Karpas-422 (cell line): Measurements from ENCODE around the gene RNF38. TPM values are rescaled to one million over a fixed set of nuclear protein-coding genes. Genes with fewer than 3 reads are reported as not detected.

Experiments
- DNase-seq: peaks from one replicate; pipeline ENCODE4 v3.0.0-alpha.2; 2015
- H2AFZ ChIP-seq: fragments of 200-600 bp; sonication (generic); 2 replicates; pipeline ENCODE4 v1.6.1; 2014; ENCODE audit warnings: antibody characterized with exemption, low read length, mixed read lengths
- H3K27ac ChIP-seq: fragments of 200-600 bp; sonication (generic); 2 replicates; pipeline ENCODE4 v1.5.1; 2014; ENCODE audit warnings: mild to moderate bottlenecking, low read length, moderate library complexity
- H3K27me3 ChIP-seq: fragments of 200-600 bp; sonication (generic); 2 replicates; pipeline ENCODE4 v1.6.1; 2014; ENCODE audit warnings: low read length, mixed read lengths
- H3K36me3 ChIP-seq: fragments of 200-600 bp; sonication (generic); 2 replicates; pipeline ENCODE4 v1.6.1; 2014; ENCODE audit warnings: low read length, mixed read lengths; ENCODE audit not compliant: insufficient read depth
- H3K4me1 ChIP-seq: fragments of 200-600 bp; sonication (generic); 2 replicates; pipeline ENCODE4 v1.6.1; 2014; ENCODE audit warnings: mild to moderate bottlenecking, low read length, mixed read lengths
- H3K4me2 ChIP-seq: fragments of 200-600 bp; sonication (generic); 2 replicates; pipeline ENCODE4 v1.6.1; 2014; ENCODE audit warnings: low read length, low read depth, mild to moderate bottlenecking; ENCODE audit not compliant: poor library complexity, severe bottlenecking
- H3K4me3 ChIP-seq: fragments of 200-600 bp; sonication (generic); 2 replicates; pipeline ENCODE4 v1.5.1; 2014; ENCODE audit warnings: mild to moderate bottlenecking, antibody characterized with exemption, low read length, mixed read lengths
- H3K79me2 ChIP-seq: fragments of 200-600 bp; sonication (generic); 2 replicates; pipeline ENCODE4 v1.6.1; 2014; ENCODE audit warnings: mild to moderate bottlenecking, low read length, mixed read lengths
- H3K9ac ChIP-seq: fragments of 200-600 bp; sonication (generic); 2 replicates; pipeline ENCODE4 v1.6.0; 2014; ENCODE audit warnings: low read length
- H3K9me2 ChIP-seq: fragments of 200-600 bp; sonication (generic), shearing (Covaris generic); replicated peaks from 2 replicates; pipeline ENCODE4 v1.6.0; 2014; ENCODE audit warnings: mild to moderate bottlenecking, low read length, moderate library complexity; ENCODE audit not compliant: insufficient read depth
- H3K9me3 ChIP-seq: fragments of 300-700, 200-600 bp; sonication (generic); 2 replicates; pipeline ENCODE4 v1.6.1; 2014; ENCODE audit warnings: low read length, mixed read lengths
- H4K20me1 ChIP-seq: fragments of 200-600 bp; sonication (generic); 2 replicates; pipeline ENCODE4 v1.6.1; 2014; ENCODE audit warnings: mild to moderate bottlenecking, antibody characterized with exemption, low read length, low read depth; ENCODE audit not compliant: insufficient read depth
- total RNA-seq: library from RNA; depleted of rRNA; stranded (reverse); fragments of >200 nt; shearing (Covaris generic); gene quantifications from 2 replicates; pipeline ENCODE4 v1.2.3, GENCODE V29; 2014; ENCODE audit warnings: low replicate concordance

Gene RNF38
- total RNA-seq, 1 experiment from 2014 or later, result 55.1 TPM

- no peak overlapping the region for H2AFZ ChIP-seq
- H3K4me1 ChIP-seq, result 0 out of 2 replicates have a peak, but pooled peaks cover 3% of the 10 kb centered on the region
- no peaks in the 10 kb centered on the region for H4K20me1 ChIP-seq
- H3K27ac ChIP-seq, result no peak overlapping the region
- no peak for DNase-seq
- no peak overlapping the region for H3K9ac ChIP-seq
- no peaks in the 10 kb centered on the region for H3K9me3 ChIP-seq
- no peaks in the 10 kb centered on the region for H3K27me3 ChIP-seq
- no peak overlapping the region for H3K4me3 ChIP-seq
- no peaks in the 10 kb centered on the region for H3K9me2 ChIP-seq
- H3K36me3 ChIP-seq, result no peaks in the 10 kb centered on the region
- H3K79me2 ChIP-seq, result peaks cover 97% of the 10 kb centered on the region
- H3K4me2 ChIP-seq, result no peak overlapping the region
Observed at GRCh38 chr9:36441966-36442365, 41.9 kb upstream of the RNF38 start.

GRCh38 chr9:36438536-36439236, 38.6 kb upstream of the RNF38 start:
- H3K9me3 ChIP-seq, result no peaks in the 10 kb centered on the region

GRCh38 chr9:36437790-36438189, 37.7 kb upstream of the RNF38 start:
- Histone ChIP-seq H3K36me3 (no peaks in the 10 kb centered on the region), H3K4me1 (0 out of 2 replicates have a peak, but pooled peaks cover 3% of the 10 kb centered on the region), H3K9me3 (no peaks in the 10 kb centered on the region), H2AFZ (no peak overlapping the region), H4K20me1 (no peaks in the 10 kb centered on the region), H3K9ac (no peak overlapping the region), H3K9me2 (no peaks in the 10 kb centered on the region), H3K4me3 (no peak overlapping the region), H3K27me3 (no peaks in the 10 kb centered on the region), H3K4me2 (no peak overlapping the region), H3K79me2 (peaks cover 96% of the 10 kb centered on the region), H3K27ac (no peak overlapping the region)
- DNase-seq, result no peak

More at GRCh38 chr9:36438536-36439236, 38.6 kb upstream of the RNF38 start:
- no peaks in the 10 kb centered on the region for H3K27me3 ChIP-seq
- no peak for DNase-seq
- no peaks in the 10 kb centered on the region for H4K20me1 ChIP-seq
- H3K9ac ChIP-seq, result no peak overlapping the region
- H3K4me3 ChIP-seq, result no peak overlapping the region
- peaks cover 96% of the 10 kb centered on the region for H3K79me2 ChIP-seq
- H2AFZ ChIP-seq, result no peak overlapping the region
- H3K9me2 ChIP-seq, result no peaks in the 10 kb centered on the region
- H3K27ac ChIP-seq, result no peak overlapping the region
- no peaks in the 10 kb centered on the region for H3K36me3 ChIP-seq
- H3K4me2 ChIP-seq, result no peak overlapping the region
- H3K4me1 ChIP-seq, result 0 out of 2 replicates have a peak, but pooled peaks cover 3% of the 10 kb centered on the region

- H3K79me2 ChIP-seq, result peaks cover 96% of the 10 kb centered on the region
- no peak overlapping the region for H2AFZ ChIP-seq
- no peaks in the 10 kb centered on the region for H3K27me3 ChIP-seq
- H3K9ac ChIP-seq, result no peak overlapping the region
- no peaks in the 10 kb centered on the region for H3K9me3 ChIP-seq
- H3K27ac ChIP-seq, result no peak overlapping the region
- H3K9me2 ChIP-seq, result no peaks in the 10 kb centered on the region
- no peak for DNase-seq
- no peaks in the 10 kb centered on the region for H3K36me3 ChIP-seq
- H3K4me2 ChIP-seq, result no peak overlapping the region
- H3K4me1 ChIP-seq, result peaks cover 6% of the 10 kb centered on the region
- H4K20me1 ChIP-seq, result no peaks in the 10 kb centered on the region
- H3K4me3 ChIP-seq, result no peak overlapping the region
Observed at GRCh38 chr9:36436909-36437308, 36.8 kb upstream of the RNF38 start.

- Histone ChIP-seq H3K9me2 (no peaks in the 10 kb centered on the region), H3K4me3 (no peak overlapping the region), H3K4me1 (peaks cover 27% of the 10 kb centered on the region), H3K4me2 (no peak overlapping the region), H3K27ac (no peak overlapping the region), H3K9ac (no peak overlapping the region), H3K79me2 (peaks cover 95% of the 10 kb centered on the region), H3K36me3 (peaks cover 3% of the 10 kb centered on the region), H2AFZ (no peak overlapping the region), H3K9me3 (no peaks in the 10 kb centered on the region), H4K20me1 (no peaks in the 10 kb centered on the region), H3K27me3 (no peaks in the 10 kb centered on the region)
- DNase-seq, result no peak
Observed at GRCh38 chr9:36433386-36433785, 33.3 kb upstream of the RNF38 start.

GRCh38 chr9:36431078-36431477, 31.0 kb upstream of the RNF38 start:
- H3K9ac ChIP-seq, result no peak overlapping the region
- DNase-seq, result no peak
- no peaks in the 10 kb centered on the region for H4K20me1 ChIP-seq
- H3K4me1 ChIP-seq, result peaks cover 27% of the 10 kb centered on the region
- H3K27me3 ChIP-seq, result no peaks in the 10 kb centered on the region
- H3K27ac ChIP-seq, result no peak overlapping the region
- H3K36me3 ChIP-seq, result peaks cover 3% of the 10 kb centered on the region
- no peaks in the 10 kb centered on the region for H3K9me3 ChIP-seq
- no peaks in the 10 kb centered on the region for H3K9me2 ChIP-seq
- H3K4me3 ChIP-seq, result no peak overlapping the region
- H3K4me2 ChIP-seq, result no peak overlapping the region
- no peak overlapping the region for H2AFZ ChIP-seq
- H3K79me2 ChIP-seq, result peaks cover 94% of the 10 kb centered on the region

GRCh38 chr9:36426945-36427344, 26.9 kb upstream of the RNF38 start:
- H3K9me2 ChIP-seq, result no peaks in the 10 kb centered on the region
- no peak overlapping the region for H3K4me2 ChIP-seq
- DNase-seq, result no peak
- H4K20me1 ChIP-seq, result no peaks in the 10 kb centered on the region
- H3K36me3 ChIP-seq, result peaks cover 3% of the 10 kb centered on the region
- H3K9me3 ChIP-seq, result no peaks in the 10 kb centered on the region
- H3K27ac ChIP-seq, result no peak overlapping the region
- no peaks in the 10 kb centered on the region for H3K27me3 ChIP-seq
- H3K4me3 ChIP-seq, result no peak overlapping the region
- H3K9ac ChIP-seq, result no peak overlapping the region
- H2AFZ ChIP-seq, result no peak overlapping the region
- peaks cover 93% of the 10 kb centered on the region for H3K79me2 ChIP-seq
- peaks cover 23% of the 10 kb centered on the region for H3K4me1 ChIP-seq

GRCh38 chr9:36426348-36426747, 26.3 kb upstream of the RNF38 start:
- Histone ChIP-seq H3K27me3 (no peaks in the 10 kb centered on the region), H4K20me1 (no peaks in the 10 kb centered on the region), H3K4me1 (peaks cover 17% of the 10 kb centered on the region), H3K9ac (no peak overlapping the region), H3K36me3 (peaks cover 3% of the 10 kb centered on the region), H3K79me2 (peaks cover 91% of the 10 kb centered on the region), H3K9me2 (no peaks in the 10 kb centered on the region), H3K9me3 (no peaks in the 10 kb centered on the region), H3K27ac (no peak overlapping the region), H3K4me2 (no peak overlapping the region), H3K4me3 (no peak overlapping the region), H2AFZ (no peak overlapping the region)
- no peak for DNase-seq
